GM04503 (cell line): ENCODE data around the gene ODF4.
"Not testable (repeated sequence)": the region's sequence is repeated elsewhere in the genome, so short reads cannot be mapped to it uniquely, and the experiment has no call there.

ENCODE experiments used
- DNase-seq: peaks from one replicate; pipeline ENCODE4 v3.0.0-alpha.2; 2012; ENCODE audit warnings: low read depth

Gene ODF4

GRCh38 chr17:8369944-8370343, 30.3 kb downstream of the ODF4 start:
- DNase-seq = no peak

GRCh38 chr17:8371786-8372185, 32.1 kb downstream of the ODF4 start:
- DNase-seq = no peak

- DNase-seq = no peak
These were observed 32.8 kb downstream of the ODF4 start for GRCh38 chr17:8372422-8372821.

DNA sequence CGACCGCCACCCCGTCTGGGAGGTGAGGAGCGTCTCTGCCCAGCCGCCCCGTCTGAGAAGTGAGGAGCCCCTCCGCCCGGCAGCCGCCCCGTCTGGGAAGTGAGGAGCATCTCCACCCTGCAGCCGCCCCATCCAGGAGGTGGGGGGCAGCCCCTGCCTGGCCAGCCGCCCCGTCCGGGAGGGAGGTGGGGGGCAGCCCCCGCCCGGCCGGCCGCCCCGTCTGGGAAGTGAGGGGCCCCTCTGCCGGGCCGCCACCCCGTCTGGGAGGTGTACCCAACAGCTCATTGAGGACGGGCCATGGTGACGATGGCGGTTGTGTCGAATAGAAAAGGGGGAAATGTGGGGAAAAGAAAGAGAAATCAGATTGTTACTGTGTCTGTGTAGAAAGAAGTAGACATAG, 34.2 kb downstream of the ODF4 start:
- DNase-seq = not testable (repeated sequence)

GRCh38 chr17:8375738-8376259, 36.2 kb downstream of the ODF4 start:
- no peak for DNase-seq

- no peak for DNase-seq
These were observed 36.8 kb downstream of the ODF4 start, which contains the start of gene KRABD2 for GRCh38 chr17:8376271-8377067. KRABD2 (minus strand) TSS chr17:8376704.

DNA sequence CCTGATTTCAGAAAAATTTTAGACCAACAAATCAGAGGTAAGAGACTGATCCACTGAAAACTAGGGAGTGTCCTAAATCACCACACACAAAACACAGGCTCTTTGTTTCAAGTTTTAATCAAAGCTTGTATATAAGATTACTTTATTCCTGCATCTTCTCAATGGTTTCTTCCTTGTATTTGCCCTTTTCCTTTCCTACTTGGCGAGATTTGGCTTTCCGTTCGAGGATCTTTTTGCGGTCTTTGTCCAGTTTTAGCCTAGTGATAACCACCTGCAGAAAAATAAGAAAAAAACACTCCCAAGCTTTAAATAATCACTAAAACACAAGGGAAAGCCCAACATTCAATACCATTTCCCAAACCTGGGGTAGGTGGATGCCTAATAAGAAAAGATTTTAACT, 37.8 kb downstream of the ODF4 start:
- no peak for DNase-seq

DNA sequence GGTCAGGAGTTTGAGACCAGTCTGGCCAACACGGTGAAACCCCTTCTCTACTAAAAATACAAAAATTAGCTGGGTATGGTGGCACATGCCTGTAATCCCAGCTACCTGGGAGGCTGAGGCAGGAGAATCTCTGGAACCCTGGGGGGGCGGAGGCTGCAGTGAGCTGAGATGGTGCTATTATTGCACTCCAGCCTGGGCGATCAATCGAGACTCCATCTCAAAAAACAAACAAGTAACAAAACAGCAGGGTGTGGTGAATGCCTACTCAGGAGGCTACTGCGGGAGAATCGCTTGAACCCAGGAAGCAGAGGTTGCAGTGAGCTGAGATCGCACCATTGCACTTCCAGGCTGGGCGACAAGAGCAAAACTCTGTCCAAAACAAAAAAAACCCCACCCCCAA, 38.5 kb downstream of the ODF4 start:
- DNase-seq = not testable (repeated sequence)

DNA sequence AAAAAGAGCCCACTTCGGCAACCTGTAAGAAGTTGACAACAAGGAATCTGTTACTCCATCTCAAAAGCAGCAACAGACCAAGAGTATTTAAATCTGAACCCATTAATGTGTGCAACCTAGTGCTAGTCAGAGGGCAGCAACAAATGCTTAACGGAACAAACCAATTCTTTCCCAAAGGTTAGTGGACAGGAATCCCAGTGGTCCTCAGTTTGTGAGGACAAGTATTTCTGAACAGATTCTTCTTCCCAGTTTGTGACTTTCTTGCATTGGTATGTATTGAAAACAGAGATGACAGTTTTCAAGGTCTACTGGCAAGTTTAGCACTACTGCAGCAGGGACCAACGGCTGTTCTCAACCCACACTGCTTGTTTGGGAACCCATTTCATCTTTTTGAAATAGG, 40.4 kb downstream of the ODF4 start:
- no peak for DNase-seq

DNA sequence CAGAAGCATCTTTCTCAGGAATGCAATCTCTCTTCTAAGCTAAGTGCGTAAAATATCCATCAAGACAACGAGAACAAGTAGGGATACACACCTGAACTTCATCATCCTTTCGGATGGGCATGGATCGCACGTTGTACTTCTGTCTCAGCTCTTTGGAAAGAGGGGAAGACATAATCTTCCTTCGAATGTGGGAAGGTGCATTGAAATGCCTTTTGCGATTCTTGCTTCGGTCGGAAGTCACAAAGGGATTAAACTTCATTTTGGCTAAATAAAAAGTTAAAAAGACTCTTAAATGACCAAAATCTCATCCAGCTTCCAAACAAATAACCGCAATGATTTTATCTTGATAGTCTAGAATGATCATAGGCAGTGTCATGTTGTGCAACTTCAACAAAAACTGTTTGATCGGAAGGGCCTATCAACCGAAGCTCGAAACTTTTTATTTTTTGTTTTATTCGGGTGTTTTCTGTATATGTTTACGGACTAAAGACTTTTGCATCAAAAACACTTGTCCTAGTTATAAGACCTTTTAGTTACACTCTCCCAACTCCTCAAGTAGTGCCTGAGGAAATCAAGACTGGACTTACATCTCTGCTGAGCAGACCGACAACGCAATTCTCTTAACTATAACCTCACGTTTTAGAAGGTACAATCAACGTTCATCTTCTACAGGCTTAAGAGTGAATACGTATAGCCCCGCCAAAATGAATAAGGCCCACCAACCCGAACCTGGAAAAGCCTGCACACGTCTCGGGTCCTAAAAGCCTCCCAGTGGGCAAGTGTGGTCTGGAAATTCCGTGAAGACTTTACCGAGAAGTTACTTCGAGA, 42.6 kb downstream of the ODF4 start:
- DNase-seq = no peak

DNA sequence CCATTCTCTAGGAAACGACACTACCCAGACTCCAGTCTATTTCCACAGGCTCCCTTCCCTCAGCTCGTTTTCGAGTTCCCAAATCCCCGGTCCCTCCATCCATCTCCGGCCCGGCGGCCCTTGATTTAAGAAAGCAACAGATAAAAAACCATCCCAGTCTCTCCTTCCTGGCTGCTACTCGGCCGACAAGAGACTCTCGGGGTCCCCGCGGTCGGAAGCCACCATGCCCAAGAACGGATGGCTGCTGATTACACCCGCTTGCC, 43.2 kb downstream of the ODF4 start:
- no peak for DNase-seq

GRCh38 chr17:8383143-8383822, 43.6 kb downstream of the ODF4 start, which contains the start of gene RPL26:
RPL26 (minus strand) TSS chr17:8383193; CDS start chr17:8382310, 883 bp downstream.
- peak; percentile 84 for DNase-seq

DNA sequence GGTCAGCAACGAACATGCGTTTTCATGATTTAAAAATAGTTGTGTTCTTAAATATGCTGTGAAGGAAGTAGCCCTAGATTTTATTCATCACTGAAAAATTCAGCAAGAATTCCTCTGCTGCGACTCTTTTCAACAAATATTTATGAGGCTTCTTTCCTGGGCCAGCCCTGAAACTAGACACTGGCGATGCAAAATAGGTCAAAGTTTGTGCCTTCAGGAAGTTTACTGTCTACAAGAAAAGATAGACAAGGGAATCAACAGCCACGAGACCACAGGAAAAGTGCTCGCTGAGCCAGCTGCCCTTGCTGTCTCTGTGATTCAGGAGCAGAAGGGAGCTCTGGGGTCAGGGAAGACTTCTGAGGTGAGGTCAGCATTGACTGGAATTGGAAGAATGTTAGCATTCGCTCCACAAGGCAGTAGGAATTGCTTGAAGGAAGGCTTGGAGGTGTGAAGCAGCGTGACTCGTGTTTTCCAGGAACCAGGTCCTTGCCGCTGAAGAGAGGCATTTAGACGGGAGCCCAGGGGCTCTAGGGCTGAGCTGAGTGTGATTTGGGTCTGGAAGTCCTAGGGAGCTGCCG, 45.2 kb downstream of the ODF4 start:
- peak; percentile 92 for DNase-seq

GRCh38 chr17:8386841-8387240, 47.2 kb downstream of the ODF4 start:
- no peak for DNase-seq

- no peak for DNase-seq
These were observed 48.4 kb downstream of the ODF4 start for GRCh38 chr17:8387914-8388651.

DNA sequence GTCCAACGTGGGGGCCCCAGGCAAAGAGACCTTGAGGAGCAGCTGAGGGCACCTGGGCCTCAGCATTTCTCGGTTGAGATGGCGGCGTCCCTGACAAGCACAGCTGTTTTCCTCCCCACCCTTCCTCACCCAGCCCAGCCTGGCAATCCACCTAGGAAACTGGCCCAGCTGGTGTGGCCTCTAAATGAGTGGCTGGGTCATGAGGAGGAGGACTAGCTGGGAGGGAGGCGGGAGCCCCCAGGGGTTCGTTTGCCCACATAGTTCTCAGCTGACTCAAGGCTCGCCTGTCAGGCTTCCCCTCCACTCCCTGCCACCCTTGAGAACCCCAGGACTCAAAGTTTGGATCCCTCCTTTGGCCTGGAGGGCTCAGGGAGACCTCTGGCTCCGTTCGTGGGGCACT, 52.1 kb downstream of the ODF4 start:
- DNase-seq = no peak

- no peak for DNase-seq
These were observed 52.6 kb downstream of the ODF4 start for GRCh38 chr17:8392274-8392673.

DNA sequence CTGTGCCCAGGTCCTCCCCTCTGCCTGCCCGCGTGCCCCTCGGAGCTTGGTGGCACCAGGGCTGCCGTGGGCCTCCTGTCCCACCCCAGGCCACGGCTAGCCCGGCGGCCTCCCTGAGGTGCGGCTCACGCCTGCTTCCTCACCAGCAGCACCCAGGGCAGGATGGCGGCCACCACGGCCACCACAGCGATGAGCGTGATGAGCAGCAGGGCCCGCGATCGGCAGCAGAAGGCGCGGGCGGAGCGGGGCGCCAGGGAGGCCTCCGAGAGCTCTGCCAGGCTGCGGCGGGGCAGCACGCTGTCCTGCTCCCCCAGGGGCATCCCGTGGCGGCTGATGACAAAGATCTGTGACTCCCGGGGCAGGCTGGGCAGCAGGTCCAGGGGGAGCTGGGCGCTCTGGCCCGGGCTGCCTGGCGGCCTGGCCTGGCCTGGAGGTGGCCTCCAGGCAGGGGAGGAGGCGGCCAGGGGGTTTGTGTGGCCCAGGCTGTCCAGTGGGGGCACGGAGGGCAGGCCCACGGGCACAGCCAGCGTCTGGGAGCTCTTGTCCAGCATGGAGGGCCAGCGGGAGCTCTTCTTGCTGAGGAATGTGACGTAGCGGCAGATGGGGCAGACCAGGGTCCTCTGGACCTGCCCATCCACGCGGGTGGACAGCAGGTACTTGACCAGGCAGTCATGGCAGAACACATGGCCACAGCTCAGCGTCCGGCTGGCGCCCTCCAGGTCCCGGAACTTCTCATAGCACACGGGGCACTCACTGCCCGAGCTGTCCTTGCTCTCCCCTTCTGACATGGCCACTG, 53.2 kb downstream of the ODF4 start:
- DNase-seq = no peak

GRCh38 chr17:8393470-8394231, 54.0 kb downstream of the ODF4 start:
- DNase-seq = no peak

DNA sequence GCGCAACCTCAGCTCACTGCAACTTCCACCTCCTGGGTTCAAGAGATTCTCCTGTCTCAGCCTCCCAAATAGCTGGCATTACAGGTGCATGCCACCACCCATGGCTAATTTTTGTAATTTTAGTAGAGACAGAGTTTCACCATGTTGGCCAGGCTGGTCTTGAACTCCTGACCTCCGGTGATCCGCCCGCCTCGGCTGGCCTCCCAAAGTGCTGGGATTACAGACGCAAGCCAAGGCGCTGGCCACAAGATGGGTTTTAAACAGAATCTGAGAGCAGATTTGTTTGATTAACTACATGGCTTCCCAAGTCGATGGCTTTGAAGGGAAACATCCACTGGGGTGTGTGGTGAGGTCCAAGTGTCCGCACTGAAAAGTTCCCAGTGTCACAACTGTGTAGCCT, 54.9 kb downstream of the ODF4 start:
- DNase-seq = not testable (repeated sequence)
